ENCODE measurements around the gene FAXDC2.

FAXDC2 gene

GRCh38 chr5:154773326-154773725 lies 77.1 kb downstream of the FAXDC2 start:
- no peak for TF ChIP-seq CTCF (IDR thresholded peaks at IDR 0.05; ENCODE audit: low read depth, low read length)
- no peak overlapping the region for H3K4me3 ChIP-seq (ENCODE audit: low read depth, low read length)

- no peak for TF ChIP-seq CTCF (IDR thresholded peaks at IDR 0.05; ENCODE audit: low read depth, low read length)
- no peak overlapping the region for H3K4me3 ChIP-seq (ENCODE audit: low read depth, low read length)
Measured at GRCh38 chr5:154771383-154771901, 79.0 kb downstream of the FAXDC2 start.

GRCh38 chr5:154770111-154770510 lies 80.3 kb downstream of the FAXDC2 start:
- no peak overlapping the region for H3K4me3 ChIP-seq (ENCODE audit: low read depth, low read length)
- no peak for TF ChIP-seq CTCF (IDR thresholded peaks at IDR 0.05; ENCODE audit: low read depth, low read length)
